DLD1 (cell line): Measurements from ENCODE around the gene GLB1L.

ENCODE experiments used
- in situ Hi-C: cut with HindIII; loops from 2 replicates; pipeline ENCODE4 v1.10.0; 2017; ENCODE audit warnings: low sequenced_read_pairs

GLB1L gene

GRCh38 chr2:219253753-219254589 lies 8.7 kb upstream of the GLB1L start, which contains the start of gene TUBA4A:
Gene TUBA4A (minus strand): TSS chr2:219253918. CDS start chr2:219253858, 60 bp downstream.
- in situ Hi-C loops = no loop called here

GRCh38 chr2:219252900-219253752 lies 7.9 kb upstream of the GLB1L start, which contains the start of gene TUBA4B:
Gene TUBA4B (plus strand): TSS chr2:219253243. CDS start chr2:219253408, 165 bp downstream.
- in situ Hi-C loops = no loop called here

GRCh38 chr2:219252570-219252899 lies 7.3 kb upstream of the GLB1L start:
- in situ Hi-C loops = no loop called here

- in situ Hi-C loops = no loop called here
Measured at GRCh38 chr2:219252084-219252483, 6.8 kb upstream of the GLB1L start.

- in situ Hi-C loops = no loop called here
Measured at GRCh38 chr2:219251656-219252055, 6.4 kb upstream of the GLB1L start.

- in situ Hi-C loops = no loop called here
Measured at GRCh38 chr2:219250049-219250781, 5.0 kb upstream of the GLB1L start.

GRCh38 chr2:219249203-219249980 lies 4.1 kb upstream of the GLB1L start:
- in situ Hi-C loops = no loop called here

- in situ Hi-C loops = no loop called here
Measured at GRCh38 chr2:219248845-219249202, 3.6 kb upstream of the GLB1L start.

GRCh38 chr2:219247678-219248642 lies 2.7 kb upstream of the GLB1L start:
- in situ Hi-C loops = no loop called here

GRCh38 chr2:219246559-219246958 lies 1.3 kb upstream of the GLB1L start:
- in situ Hi-C loops = no loop called here

- in situ Hi-C loops = no loop called here
Measured at GRCh38 chr2:219245899-219246230, 621 bp upstream of the GLB1L start.

GRCh38 chr2:219244789-219245147 lies 476 bp downstream of the GLB1L start:
- in situ Hi-C loops = no loop called here

GRCh38 chr2:219243291-219243761 lies 1.9 kb downstream of the GLB1L start:
- in situ Hi-C loops = no loop called here

GRCh38 chr2:219234331-219234730 lies 10.9 kb downstream of the GLB1L start:
- in situ Hi-C loops = no loop called here

- in situ Hi-C loops = no loop called here
Measured at GRCh38 chr2:219230059-219230540, 15.1 kb downstream of the GLB1L start.

- in situ Hi-C loops = no loop called here
Measured at GRCh38 chr2:219229305-219230058, 15.8 kb downstream of the GLB1L start, which contains the start of the genes ANKZF1 and ATG9A. Gene ANKZF1 (plus strand): TSS chr2:219229806. CDS start chr2:219230258, 452 bp downstream. Gene ATG9A (minus strand): TSS chr2:219229636. CDS start chr2:219228024, 1,612 bp downstream.

GRCh38 chr2:219228911-219229304 lies 16.3 kb downstream of the GLB1L start:
- in situ Hi-C loops = no loop called here
